Coronary artery (tissue), 2 donors: ENCODE measurements around the gene SIK1.

Experiments
- DNase-seq: peaks from one replicate; pipeline ENCODE4 v3.0.0-alpha.2; 2017; ENCODE audit warnings: low spot score
- H3K27ac ChIP-seq, 2 donors: fragments of 200-600 bp; sonication (generic); one replicate each; pipeline ENCODE4 v1.5.1; 2016 to 2019
- H3K4me3 ChIP-seq: fragments of 200-600 bp; sonication (generic); 2 replicates; pipeline ENCODE4 v1.5.1; 2016; ENCODE audit warnings: mild to moderate bottlenecking, moderate library complexity
- CTCF ChIP-seq: fragments of 200-600 bp; sonication (generic); IDR thresholded peaks from one replicate; pipeline ENCODE4 v1.5.1; 2019; ENCODE audit warnings: antibody characterized with exemption

Gene SIK1

GRCh38 chr21:43366656-43367055 lies 60.3 kb downstream of the SIK1 start:
- no peak for DNase-seq
- no peak overlapping the region for H3K27ac ChIP-seq

GRCh38 chr21:43365611-43366426 lies 61.1 kb downstream of the SIK1 start:
- no peak for TF ChIP-seq CTCF
- no peak for DNase-seq
- Histone ChIP-seq H3K27ac (no peak overlapping the region), H3K4me3 (no peak overlapping the region)

More at GRCh38 chr21:43366656-43367055, 60.3 kb downstream of the SIK1 start:
- TF ChIP-seq CTCF: no peak
- no peak overlapping the region for H3K4me3 ChIP-seq

- no peak for TF ChIP-seq CTCF
- H3K27ac ChIP-seq: no peak overlapping the region
- DNase-seq: no peak
Measured at GRCh38 chr21:43364851-43365424, 62.0 kb downstream of the SIK1 start.

More at GRCh38 chr21:43364851-43365424, 62.0 kb downstream of the SIK1 start:
- H3K4me3 ChIP-seq: no peak overlapping the region
